ENCODE data around the gene CATSPERB. TPM values are rescaled to one million over a fixed set of nuclear protein-coding genes. Genes with fewer than 3 reads are reported as not detected.
"Not testable (repeated sequence)": the region's sequence is repeated elsewhere in the genome, so short reads cannot be mapped to it uniquely, and the experiment has no call there.

CATSPERB gene
- total RNA-seq, 2 donors from 2014 or later = 0.70 TPM; not detected in 1

GRCh38 chr14:91749868-91750267 lies 18.0 kb upstream of the CATSPERB start:
- DNase-seq (ENCODE audit: low spot score) (no peak), ATAC-seq (no peak)
- Mint-ChIP-seq H3K27ac (no peak overlapping the region), H3K4me3 (no peak overlapping the region), H3K27me3 (peaks cover 0 to 10% of the 10 kb centered on the region in 2 donors), H3K9me3 (no peaks in the 10 kb centered on the region), H3K36me3 (no peaks in the 10 kb centered on the region), H3K4me1 (ENCODE audit: low read depth in 2 of 2) (no peaks in the 10 kb centered on the region)

- ATAC-seq (no peak), DNase-seq (ENCODE audit: low spot score) (no peak)
- no peaks in the 10 kb centered on the region for H3K4me1 Mint-ChIP-seq (ENCODE audit: low read depth in 2 of 2)
- no peak overlapping the region for H3K27ac Mint-ChIP-seq
- peaks cover 0 to 7% of the 10 kb centered on the region in 2 donors for H3K27me3 Mint-ChIP-seq
- H3K4me3 Mint-ChIP-seq = no peak overlapping the region
- no peaks in the 10 kb centered on the region for H3K36me3 Mint-ChIP-seq
- no peaks in the 10 kb centered on the region for H3K9me3 Mint-ChIP-seq
These were observed 16.2 kb upstream of the CATSPERB start for GRCh38 chr14:91748049-91748448.

GRCh38 chr14:91745344-91745743 lies 13.5 kb upstream of the CATSPERB start:
- H3K4me3 Mint-ChIP-seq = no peak overlapping the region
- ATAC-seq (no peak), DNase-seq (ENCODE audit: low spot score) (no peak)

GRCh38 chr14:91744068-91744480 lies 12.2 kb upstream of the CATSPERB start:
- no peak overlapping the region for H3K4me3 Mint-ChIP-seq
- H3K4me1 Mint-ChIP-seq (ENCODE audit: low read depth in 2 of 2) = no peaks in the 10 kb centered on the region
- no peak overlapping the region for H3K27ac Mint-ChIP-seq
- H3K36me3 Mint-ChIP-seq = no peaks in the 10 kb centered on the region
- H3K27me3 Mint-ChIP-seq = peaks cover 0 to 7% of the 10 kb centered on the region in 2 donors
- no peaks in the 10 kb centered on the region for H3K9me3 Mint-ChIP-seq
- DNase-seq (ENCODE audit: low spot score) (no peak), ATAC-seq (no peak)

More at GRCh38 chr14:91745344-91745743, 13.5 kb upstream of the CATSPERB start:
- H3K9me3 Mint-ChIP-seq = no peaks in the 10 kb centered on the region
- peaks cover 0 to 3% of the 10 kb centered on the region in 2 donors for H3K27me3 Mint-ChIP-seq
- no peak overlapping the region for H3K27ac Mint-ChIP-seq
- H3K36me3 Mint-ChIP-seq = no peaks in the 10 kb centered on the region
- no peaks in the 10 kb centered on the region for H3K4me1 Mint-ChIP-seq (ENCODE audit: low read depth in 2 of 2)

GRCh38 chr14:91743305-91743653 lies 11.4 kb upstream of the CATSPERB start:
- H3K27me3 Mint-ChIP-seq = peaks cover 0 to 4% of the 10 kb centered on the region in 2 donors
- H3K36me3 Mint-ChIP-seq = no peaks in the 10 kb centered on the region
- no peaks in the 10 kb centered on the region for H3K4me1 Mint-ChIP-seq (ENCODE audit: low read depth in 2 of 2)
- no peak for DNase-seq (ENCODE audit: low spot score)
- no peak for ATAC-seq
- H3K27ac Mint-ChIP-seq = no peak overlapping the region
- H3K4me3 Mint-ChIP-seq = no peak overlapping the region
- no peaks in the 10 kb centered on the region for H3K9me3 Mint-ChIP-seq

GRCh38 chr14:91742621-91743304 lies 10.9 kb upstream of the CATSPERB start:
- DNase-seq (ENCODE audit: low spot score) (no peak), ATAC-seq (no peak)
- Mint-ChIP-seq H3K9me3 (no peaks in the 10 kb centered on the region), H3K4me3 (no peak overlapping the region), H3K4me1 (ENCODE audit: low read depth in 2 of 2) (no peaks in the 10 kb centered on the region), H3K36me3 (no peaks in the 10 kb centered on the region), H3K27ac (no peak overlapping the region), H3K27me3 (peaks cover 0 to 4% of the 10 kb centered on the region in 2 donors)

GRCh38 chr14:91739867-91740266 lies 8.0 kb upstream of the CATSPERB start:
- not testable (repeated sequence) for H3K4me3 Mint-ChIP-seq; ATAC-seq; DNase-seq (ENCODE audit: low spot score); H3K27ac Mint-ChIP-seq; H3K9me3 Mint-ChIP-seq; H3K36me3 Mint-ChIP-seq; H3K4me1 Mint-ChIP-seq (ENCODE audit: low read depth in 2 of 2)
- H3K27me3 Mint-ChIP-seq = peaks cover 10 to 15% of the 10 kb centered on the region in 2 donors

GRCh38 chr14:91737619-91738018 lies 5.7 kb upstream of the CATSPERB start:
- Mint-ChIP-seq H3K27ac (no peak overlapping the region), H3K4me3 (no peak overlapping the region), H3K27me3 (peaks cover 10 to 22% of the 10 kb centered on the region in 2 donors), H3K4me1 (ENCODE audit: low read depth in 2 of 2) (no peaks in the 10 kb centered on the region), H3K36me3 (no peaks in the 10 kb centered on the region), H3K9me3 (no peaks in the 10 kb centered on the region)
- no peak for DNase-seq (ENCODE audit: low spot score)
- no peak for ATAC-seq

GRCh38 chr14:91732859-91733477 lies 1.1 kb upstream of the CATSPERB start:
- ATAC-seq = no peak
- Mint-ChIP-seq H3K36me3 (no peaks in the 10 kb centered on the region), H3K4me3 (no peak overlapping the region), H3K27ac (no peak overlapping the region), H3K9me3 (no peaks in the 10 kb centered on the region), H3K4me1 (ENCODE audit: low read depth in 2 of 2) (no peaks in the 10 kb centered on the region), H3K27me3 (peaks cover 10 to 18% of the 10 kb centered on the region in 2 donors)
- no peak for DNase-seq (ENCODE audit: low spot score)

GRCh38 chr14:91732439-91732838 lies 553 bp upstream of the CATSPERB start:
- no peak for DNase-seq (ENCODE audit: low spot score)
- no peak overlapping the region for H3K27ac Mint-ChIP-seq
- H3K4me1 Mint-ChIP-seq (ENCODE audit: low read depth in 2 of 2) = no peaks in the 10 kb centered on the region
- H3K36me3 Mint-ChIP-seq = no peaks in the 10 kb centered on the region
- no peak for ATAC-seq
- peaks cover 10 to 18% of the 10 kb centered on the region in 2 donors for H3K27me3 Mint-ChIP-seq
- H3K4me3 Mint-ChIP-seq = no peak overlapping the region
- no peaks in the 10 kb centered on the region for H3K9me3 Mint-ChIP-seq

- Mint-ChIP-seq H3K27me3 (peaks cover 1 to 8% of the 10 kb centered on the region in 2 donors), H3K4me3 (no peak overlapping the region), H3K36me3 (no peaks in the 10 kb centered on the region), H3K9me3 (no peaks in the 10 kb centered on the region), H3K4me1 (ENCODE audit: low read depth in 2 of 2) (no peaks in the 10 kb centered on the region), H3K27ac (no peak overlapping the region)
- DNase-seq (ENCODE audit: low spot score) = no peak
- ATAC-seq = no peak
These were observed 868 bp downstream of the CATSPERB start for GRCh38 chr14:91731018-91731417.

GRCh38 chr14:91729756-91730155 lies 2.1 kb downstream of the CATSPERB start:
- ATAC-seq (no peak), DNase-seq (ENCODE audit: low spot score) (no peak)
- no peaks in the 10 kb centered on the region for H3K9me3 Mint-ChIP-seq
- peaks cover 0 to 6% of the 10 kb centered on the region in 2 donors for H3K27me3 Mint-ChIP-seq
- no peak overlapping the region for H3K4me3 Mint-ChIP-seq
- no peaks in the 10 kb centered on the region for H3K36me3 Mint-ChIP-seq
- no peak overlapping the region for H3K27ac Mint-ChIP-seq
- H3K4me1 Mint-ChIP-seq (ENCODE audit: low read depth in 2 of 2) = no peaks in the 10 kb centered on the region

GRCh38 chr14:91728616-91729183 lies 3.2 kb downstream of the CATSPERB start:
- H3K27me3 Mint-ChIP-seq = peaks cover 0 to 6% of the 10 kb centered on the region in 2 donors
- DNase-seq (ENCODE audit: low spot score) (no peak), ATAC-seq (no peak)
- H3K9me3 Mint-ChIP-seq = no peaks in the 10 kb centered on the region
- no peaks in the 10 kb centered on the region for H3K4me1 Mint-ChIP-seq (ENCODE audit: low read depth in 2 of 2)
- no peaks in the 10 kb centered on the region for H3K36me3 Mint-ChIP-seq
- no peak overlapping the region for H3K27ac Mint-ChIP-seq
- H3K4me3 Mint-ChIP-seq = no peak overlapping the region

- ATAC-seq (no peak), DNase-seq (ENCODE audit: low spot score) (no peak)
- H3K4me1 Mint-ChIP-seq (ENCODE audit: low read depth in 2 of 2) = no peaks in the 10 kb centered on the region
- no peaks in the 10 kb centered on the region for H3K9me3 Mint-ChIP-seq
- no peak overlapping the region for H3K27ac Mint-ChIP-seq
- no peak overlapping the region for H3K4me3 Mint-ChIP-seq
- H3K27me3 Mint-ChIP-seq = no peaks in the 10 kb centered on the region
- no peaks in the 10 kb centered on the region for H3K36me3 Mint-ChIP-seq
These were observed 4.8 kb downstream of the CATSPERB start for GRCh38 chr14:91727121-91727520.

Data from natural killer cell treated with Interleukin-12 subunit alpha and Interleukin-12 subunit beta and Interleukin-15 and Interleukin-18, amount 100 ng/mL, for 72 hours (primary cell).